Stimulated activated CD8-positive, alpha-beta memory T cell treated with anti-CD3 and anti-CD28 coated beads, Interleukin-15, amount 100 ng/mL, for 4 hours (primary cell): ENCODE results near the gene HUNK.
"Not testable (repeated sequence)": the region's sequence is repeated elsewhere in the genome, so short reads cannot be mapped to it uniquely, and the experiment has no call there.

Experiments used
- DNase-seq, 2 donors: peaks; one replicate each; pipeline ENCODE4 v3.0.0-alpha.2; 2020; ENCODE audit warnings: low read depth in 2 of 2

The HUNK gene

GRCh38 chr21:31872452-31873274, at the start of gene HUNK:
Gene HUNK (plus strand): TSS chr21:31873020. CDS start chr21:31873675, 655 bp downstream.
- DNase-seq: no peak

GRCh38 chr21:31829736-31830472, 42.9 kb upstream of the HUNK start:
- DNase-seq: no peak

GRCh38 chr21:31830701-31831100, 42.1 kb upstream of the HUNK start:
- DNase-seq: no peak

GRCh38 chr21:31837041-31837440, 35.8 kb upstream of the HUNK start:
- no peak for DNase-seq

GRCh38 chr21:31837618-31838390, 35.0 kb upstream of the HUNK start:
- DNase-seq: no peak

- no peak for DNase-seq
These were observed 34.0 kb upstream of the HUNK start for GRCh38 chr21:31838586-31839355.

- DNase-seq: no peak
These were observed 28.6 kb upstream of the HUNK start for GRCh38 chr21:31844206-31844605.

GRCh38 chr21:31845151-31845729, 27.6 kb upstream of the HUNK start:
- no peak for DNase-seq

- DNase-seq: no peak
These were observed 26.1 kb upstream of the HUNK start for GRCh38 chr21:31846690-31847089.

GRCh38 chr21:31847761-31848160, 25.1 kb upstream of the HUNK start:
- DNase-seq: no peak

- DNase-seq: no peak
These were observed 24.4 kb upstream of the HUNK start for GRCh38 chr21:31848326-31848985.

- no peak for DNase-seq
These were observed 21.9 kb upstream of the HUNK start for GRCh38 chr21:31850886-31851285.

GRCh38 chr21:31855180-31855579, 17.6 kb upstream of the HUNK start:
- DNase-seq: no peak

GRCh38 chr21:31857096-31857495, 15.7 kb upstream of the HUNK start:
- DNase-seq: no peak

- not testable (repeated sequence) for DNase-seq
These were observed 15.2 kb upstream of the HUNK start for GRCh38 chr21:31857631-31858030.

- DNase-seq: no peak
These were observed 12.0 kb upstream of the HUNK start for GRCh38 chr21:31860851-31861250.

- no peak for DNase-seq
These were observed 10.7 kb upstream of the HUNK start for GRCh38 chr21:31862078-31862477.

GRCh38 chr21:31865429-31865970, 7.3 kb upstream of the HUNK start:
- DNase-seq: no peak

- peak; percentile 19 to 25 for DNase-seq
These were observed 6.7 kb upstream of the HUNK start for GRCh38 chr21:31866077-31866511.

GRCh38 chr21:31869750-31870149, 3.1 kb upstream of the HUNK start:
- no peak for DNase-seq
